Frontal cortex (tissue), 4 donors: ENCODE results near the gene ERBB4. TPM values are rescaled to one million over a fixed set of nuclear protein-coding genes. Genes with fewer than 3 reads are reported as not detected.
"Not testable (repeated sequence)": the region's sequence is repeated elsewhere in the genome, so short reads cannot be mapped to it uniquely, and the experiment has no call there.

Experiments used
- DNase-seq, 2 donors: peaks; one replicate each; pipeline ENCODE4 v3.0.0; 2012; ENCODE audit warnings: low spot score in 2 of 2
- FAIRE-seq: peaks from 2 replicates; lab custom pipeline; 2012; peaks lifted over from hg19 to GRCh38; lab: Jason Lieb, UNC
- total RNA-seq: library from RNA; depleted of rRNA; stranded (reverse); fragments of >200 nt; gene quantifications from one replicate; pipeline ENCODE4 v1.2.3, GENCODE V29; 2014
- donor health status: control.
- donor health status: control.
- donor health status: control.

ERBB4 gene
- total RNA-seq, 1 donor from 2014 or later = 75.0 TPM

DNA sequence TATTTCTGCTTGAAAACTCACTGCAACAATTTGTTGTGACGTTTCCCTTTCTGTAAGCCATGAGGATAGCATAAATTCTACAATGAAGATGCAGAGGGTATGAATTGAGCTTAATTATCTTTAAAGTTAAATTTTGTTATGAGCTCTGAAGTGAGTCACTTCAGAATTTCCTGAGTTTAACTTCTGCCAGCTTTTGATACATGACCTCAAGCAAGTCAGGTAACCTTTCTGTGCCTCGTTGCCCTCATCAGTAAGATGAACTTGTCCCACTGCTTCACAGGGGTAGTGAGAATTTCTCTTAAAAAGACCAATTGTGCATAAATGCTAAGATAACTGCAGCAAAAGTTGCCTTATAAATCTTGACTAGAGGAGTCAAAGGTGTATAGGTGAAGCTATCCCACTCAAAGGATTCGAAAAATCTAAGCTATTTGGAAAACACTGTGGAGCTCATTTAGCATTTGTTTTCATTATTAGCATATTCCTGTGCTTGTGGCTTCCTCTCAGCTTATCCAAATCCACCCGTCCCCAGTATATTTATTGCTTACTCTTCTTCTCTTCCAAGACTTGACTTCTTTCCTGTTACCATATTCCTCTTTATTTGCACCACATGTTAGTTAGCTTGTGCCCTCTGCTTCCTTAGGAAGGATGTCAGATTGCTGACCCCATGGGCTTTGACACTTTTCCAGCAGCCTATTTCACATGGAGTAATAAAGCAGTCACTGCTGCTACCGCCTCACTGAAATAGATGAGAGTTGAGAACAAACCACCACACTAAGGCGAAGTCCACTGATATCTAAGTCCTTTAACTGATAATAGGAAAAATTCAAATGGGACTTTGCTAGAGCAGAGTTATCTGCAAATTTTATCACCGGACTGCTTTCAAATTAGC is 428.6 kb downstream of the ERBB4 start:
- FAIRE-seq = no peak

GRCh38 chr2:212109217-212109616 is 429.4 kb downstream of the ERBB4 start:
- FAIRE-seq = no peak

More for the DNA sequence above, 428.6 kb downstream of the ERBB4 start:
- DNase-seq = no peak

GRCh38 chr2:212107989-212108388 is 430.6 kb downstream of the ERBB4 start:
- DNase-seq (no peak), FAIRE-seq (peak; percentile 24)

More at GRCh38 chr2:212109217-212109616, 429.4 kb downstream of the ERBB4 start:
- DNase-seq = no peak

DNA sequence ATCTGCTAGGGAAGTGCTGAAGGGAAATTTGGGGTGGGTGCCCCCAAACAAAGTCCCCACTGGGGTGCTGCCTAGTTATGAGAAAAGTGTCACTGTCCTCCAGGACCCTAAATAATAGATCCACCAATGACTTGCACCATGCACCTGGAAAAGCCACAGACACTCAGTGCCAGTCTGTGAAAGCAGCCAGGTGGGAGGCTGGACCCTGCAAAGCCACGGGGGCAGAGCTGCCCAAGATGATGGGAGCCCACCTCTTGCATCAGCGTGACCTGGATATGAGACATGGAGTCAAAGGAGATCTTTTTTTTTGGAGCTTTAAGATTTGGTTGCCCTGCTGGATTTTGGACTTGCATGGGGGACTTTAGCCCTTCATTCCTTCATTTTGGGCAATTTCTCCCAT is 431.6 kb downstream of the ERBB4 start:
- no peak for FAIRE-seq
- no peak for DNase-seq

- not testable (repeated sequence) for FAIRE-seq
Observed at GRCh38 chr2:212106536-212106935, 432.1 kb downstream of the ERBB4 start.

DNA sequence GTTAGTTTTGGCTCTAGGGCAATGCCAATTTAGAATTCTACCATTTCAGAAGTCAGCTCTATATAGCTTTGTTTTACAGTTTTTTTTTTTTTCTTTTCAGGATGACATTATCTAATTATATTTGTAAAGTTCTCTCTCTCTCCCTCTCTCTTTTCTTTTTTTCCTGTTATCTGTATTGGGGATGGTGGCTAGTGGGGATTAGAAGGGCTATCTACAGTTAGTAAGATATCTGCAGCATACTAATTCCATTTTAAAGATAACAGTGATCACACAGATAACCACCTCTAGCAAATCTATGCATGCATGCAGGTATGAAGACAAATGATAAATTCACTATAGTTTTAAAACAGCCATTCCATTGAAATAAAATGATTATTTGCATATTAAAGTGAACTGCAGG is 438.9 kb downstream of the ERBB4 start:
- DNase-seq (no peak), FAIRE-seq (no peak)

More at GRCh38 chr2:212106536-212106935, 432.1 kb downstream of the ERBB4 start:
- DNase-seq = not testable (repeated sequence)

- DNase-seq (no peak), FAIRE-seq (no peak)
Observed at GRCh38 chr2:212098966-212099365, 439.6 kb downstream of the ERBB4 start.

DNA sequence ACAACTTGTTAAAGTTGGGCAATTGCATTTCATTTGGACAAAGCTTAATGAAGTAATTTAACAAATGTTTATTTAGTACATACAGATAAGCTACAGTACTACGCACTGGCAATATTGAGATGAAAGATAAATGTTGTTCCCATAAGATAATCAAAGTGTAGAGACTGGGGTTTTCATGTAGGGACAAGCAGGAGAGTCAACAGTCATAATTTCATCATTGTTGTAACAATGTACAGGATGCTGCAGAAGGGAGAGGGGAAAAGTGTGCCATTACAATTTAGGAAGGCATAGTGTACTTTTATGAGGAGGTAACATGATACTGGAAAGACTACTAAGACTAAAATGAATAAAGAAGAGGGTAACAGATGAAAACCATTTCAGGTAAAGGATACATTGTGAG is 441.6 kb downstream of the ERBB4 start:
- DNase-seq (no peak), FAIRE-seq (no peak)

- no peak for DNase-seq
- FAIRE-seq = no peak
Observed at GRCh38 chr2:212089873-212090272, 448.7 kb downstream of the ERBB4 start.

GRCh38 chr2:212088353-212088752 is 450.2 kb downstream of the ERBB4 start:
- FAIRE-seq (no peak), DNase-seq (no peak)

DNA sequence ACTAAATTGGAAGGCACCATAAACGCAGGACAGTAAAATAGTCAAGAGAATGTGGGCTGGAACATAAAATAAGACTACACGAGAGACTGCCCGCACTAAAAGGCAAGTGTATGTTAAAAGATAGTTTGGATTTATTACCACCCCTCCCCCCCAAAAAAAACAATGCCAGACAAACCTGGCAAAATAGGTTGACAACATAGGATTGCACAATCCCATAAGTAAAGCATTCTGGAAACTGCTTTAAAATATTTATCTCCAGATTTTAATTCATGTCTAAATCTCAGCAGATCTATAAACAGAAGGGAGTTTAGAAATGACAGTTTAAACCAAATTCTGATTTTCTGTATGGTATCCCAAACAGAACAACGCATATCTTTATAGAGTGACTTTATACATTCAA is 455.1 kb downstream of the ERBB4 start:
- FAIRE-seq (no peak), DNase-seq (no peak)

- peak; percentile 24 for FAIRE-seq
- DNase-seq = no peak
Observed at GRCh38 chr2:212078103-212078502, 460.5 kb downstream of the ERBB4 start.

GRCh38 chr2:212076456-212076855 is 462.1 kb downstream of the ERBB4 start:
- FAIRE-seq (no peak), DNase-seq (no peak)

GRCh38 chr2:212073360-212073759 is 465.2 kb downstream of the ERBB4 start:
- FAIRE-seq (no peak), DNase-seq (no peak)

GRCh38 chr2:212066546-212066945 is 472.1 kb downstream of the ERBB4 start:
- DNase-seq (no peak), FAIRE-seq (no peak)

DNA sequence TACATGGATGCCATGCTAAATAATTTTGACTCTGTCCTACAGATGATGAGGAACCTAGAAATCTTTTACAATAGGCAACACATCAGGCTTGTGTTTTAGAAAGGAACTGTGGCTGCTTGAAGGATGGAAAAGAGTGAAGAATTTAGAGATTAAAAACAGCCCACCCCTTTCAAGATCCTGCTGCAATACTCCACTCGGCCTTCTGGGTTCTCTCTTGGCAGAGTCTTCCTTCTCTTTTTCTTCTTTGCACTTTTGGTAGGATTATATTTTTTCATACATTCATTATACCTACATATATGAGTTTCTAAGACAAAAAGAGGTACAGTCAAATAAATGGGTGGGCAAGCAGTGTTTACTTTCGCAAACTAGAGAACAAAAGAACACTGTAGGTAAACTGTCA is 474.3 kb downstream of the ERBB4 start:
- DNase-seq = no peak
- no peak for FAIRE-seq

GRCh38 chr2:212052412-212053159 is 486.0 kb downstream of the ERBB4 start:
- FAIRE-seq (no peak), DNase-seq (no peak)

GRCh38 chr2:212050871-212051270 is 487.7 kb downstream of the ERBB4 start:
- FAIRE-seq (no peak), DNase-seq (no peak)

DNA sequence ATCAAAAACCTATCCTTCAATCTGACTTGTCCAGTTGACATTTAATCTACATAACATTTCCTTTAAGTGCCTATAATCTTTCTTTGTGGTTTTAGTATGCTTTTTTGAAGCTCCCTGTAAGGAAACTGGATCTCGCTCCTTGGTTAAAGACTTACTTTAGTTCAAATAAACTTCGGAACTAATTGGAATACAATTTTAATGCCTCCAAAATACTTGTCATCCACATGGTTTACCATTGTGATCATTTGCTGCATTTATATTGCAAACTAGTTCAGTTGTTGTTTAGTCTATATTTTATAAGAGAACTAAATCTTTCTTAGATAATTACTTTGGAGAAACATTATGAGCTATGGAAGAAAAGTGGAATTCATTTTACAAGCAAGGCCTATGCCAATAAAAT is 496.0 kb downstream of the ERBB4 start:
- no peak for FAIRE-seq

GRCh38 chr2:212037062-212037461 is 501.5 kb downstream of the ERBB4 start:
- FAIRE-seq (no peak), DNase-seq (no peak)

More for the DNA sequence above, 496.0 kb downstream of the ERBB4 start:
- DNase-seq = no peak
